Measurements from ENCODE around the gene SH3TC1.

GRCh38 chr4:8150152-8151090 lies 48.7 kb upstream of the SH3TC1 start:
- no peak for TF ChIP-seq EZH2phosphoT487 (IDR thresholded peaks at IDR 0.05; ENCODE audit: borderline replicate concordance, low read length)
- TF ChIP-seq CTCF (IDR thresholded peaks at IDR 0.05; ENCODE audit: low read depth, low read length, poor library complexity, severe bottlenecking): no peak
